GOT3 (cell line): ENCODE measurements around the gene S100P.
"Not testable (repeated sequence)": the region's sequence is repeated elsewhere in the genome, so short reads cannot be mapped to it uniquely, and the experiment has no call there.

Experiments
- DNase-seq: peaks from one replicate; lab custom pipeline; 2025; ENCODE audit warnings: mixed read lengths; lab: John Stamatoyannopoulos, UW

Gene S100P

GRCh38 chr4:6673191-6673659, 20.5 kb upstream of the S100P start:
- not testable (repeated sequence) for DNase-seq

GRCh38 chr4:6673660-6674499, 19.8 kb upstream of the S100P start:
- peak; percentile 73 for DNase-seq

DNA sequence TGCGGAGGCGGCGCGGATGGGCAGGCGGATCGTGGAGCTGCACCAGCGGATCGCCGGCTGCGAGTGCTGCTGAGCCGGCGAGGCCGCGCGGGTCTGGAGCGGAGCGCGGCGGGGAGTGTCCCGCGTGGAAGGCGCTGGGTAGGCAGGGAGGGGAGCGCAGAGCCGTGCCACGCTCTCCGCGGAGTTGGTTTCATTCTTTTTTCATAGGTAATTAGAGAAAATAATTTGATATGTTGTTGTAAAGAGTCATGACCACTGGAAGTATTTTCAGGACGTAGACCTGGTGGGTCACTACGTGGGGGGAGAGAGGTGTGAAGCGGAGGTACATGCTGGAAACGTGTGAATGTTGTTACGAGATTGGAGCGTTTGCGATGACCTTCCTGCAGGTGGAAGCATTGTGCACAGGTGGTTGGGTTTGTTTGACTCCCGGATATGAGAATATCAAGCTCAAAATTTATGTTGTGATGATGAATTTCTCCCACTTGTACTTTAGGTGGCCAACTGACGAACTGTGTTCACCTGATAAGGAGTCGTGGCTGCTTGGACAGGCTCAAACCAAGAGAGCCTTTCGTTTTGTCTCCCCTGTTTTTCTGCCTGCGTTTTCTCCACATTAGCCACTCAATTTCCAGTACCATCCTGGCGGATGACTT, 19.1 kb upstream of the S100P start:
- DNase-seq: no peak

DNA sequence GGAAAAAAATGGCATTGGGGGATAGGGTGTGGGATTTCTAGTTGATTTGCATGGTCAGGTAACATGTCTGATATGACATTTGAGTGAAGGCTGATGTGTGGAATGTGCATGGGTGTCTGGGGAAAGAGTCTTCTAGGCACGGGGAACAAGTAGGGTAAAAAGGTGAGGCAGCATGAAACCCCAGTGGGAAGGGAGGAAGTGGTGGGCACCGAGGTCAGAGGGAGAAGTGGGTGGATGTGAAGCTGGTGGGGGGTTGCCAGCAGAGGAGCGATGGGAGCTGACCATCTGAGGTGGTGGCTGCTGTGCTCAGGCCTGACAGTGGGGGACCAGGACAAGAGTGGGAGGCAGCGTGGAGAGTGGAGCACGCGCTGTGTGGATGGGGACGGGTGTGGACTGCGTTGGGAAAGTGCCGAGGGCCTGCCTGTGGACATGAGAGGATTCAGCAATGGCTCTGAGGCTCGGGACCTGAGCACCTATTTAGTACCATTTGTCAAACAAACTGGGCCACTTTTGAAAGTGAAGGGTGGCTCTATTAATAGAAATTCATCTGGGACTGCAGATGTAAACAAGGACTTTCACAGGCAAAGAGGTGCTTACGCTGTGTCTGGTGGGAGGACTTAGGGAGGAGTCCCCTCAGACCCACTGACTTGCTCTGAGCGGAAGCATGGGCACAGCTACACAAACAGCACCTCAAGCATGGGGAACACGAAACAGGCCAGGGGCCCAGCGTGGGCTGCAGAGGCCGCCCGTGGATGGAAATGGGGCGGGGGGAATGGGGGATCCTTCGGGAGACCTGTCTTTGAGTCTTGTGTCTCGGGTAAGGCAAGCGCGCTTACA, 16.7 kb upstream of the S100P start:
- no peak for DNase-seq

DNA sequence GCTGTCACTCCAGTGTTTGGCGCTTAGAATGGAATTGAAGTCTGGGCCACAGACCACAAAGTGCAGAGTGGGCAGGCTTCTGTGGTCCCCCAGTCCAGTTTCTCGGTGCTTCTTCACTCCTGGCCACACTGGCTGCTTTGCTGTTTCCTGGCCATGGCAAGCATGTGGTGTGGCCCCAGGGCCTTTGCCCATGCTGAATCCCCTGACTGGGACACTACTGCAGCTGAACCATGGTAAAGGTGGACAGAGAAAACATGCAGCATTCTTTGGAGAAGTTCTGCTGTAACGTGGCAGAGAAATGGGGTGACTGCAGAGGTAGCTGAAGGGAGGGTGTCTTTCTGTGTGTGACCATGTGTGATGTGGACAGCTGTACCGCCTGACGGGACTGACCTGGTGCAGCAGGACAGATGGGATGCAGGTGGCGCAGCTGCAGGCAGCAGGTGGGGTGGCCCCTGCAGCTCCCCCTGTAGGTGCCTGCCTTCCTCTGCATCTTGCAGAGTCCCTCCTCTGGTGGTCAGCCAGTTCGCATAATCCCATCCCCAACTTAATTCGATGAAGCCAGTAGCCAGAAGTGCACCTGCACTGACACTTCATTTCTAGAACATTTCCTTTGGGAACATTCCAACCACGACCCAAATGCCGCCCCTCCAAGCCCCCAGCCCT, 13.2 kb upstream of the S100P start:
- no peak for DNase-seq

DNA sequence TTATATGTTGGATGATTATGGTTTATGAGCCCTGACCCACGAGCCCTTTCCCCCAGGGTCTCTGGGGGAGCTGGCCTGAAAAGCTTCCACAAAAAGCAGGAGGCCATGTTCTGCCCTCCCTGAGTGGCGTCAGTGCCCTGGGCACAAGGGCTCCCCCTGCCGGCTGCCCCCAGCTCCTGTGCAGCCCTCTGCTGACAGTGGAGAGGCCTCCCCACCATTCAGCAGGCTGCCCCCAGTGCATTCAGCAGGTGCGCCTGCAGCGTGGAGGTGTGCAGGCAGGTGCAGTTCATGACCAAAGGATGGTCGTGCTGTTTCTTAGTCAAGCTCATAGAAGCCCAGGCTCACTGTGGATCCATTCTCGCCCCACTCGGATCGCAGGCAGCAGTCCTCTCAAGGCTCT, 12.5 kb upstream of the S100P start:
- no peak for DNase-seq

- DNase-seq: no peak
These were observed 10.7 kb upstream of the S100P start for GRCh38 chr4:6682862-6683590.

DNA sequence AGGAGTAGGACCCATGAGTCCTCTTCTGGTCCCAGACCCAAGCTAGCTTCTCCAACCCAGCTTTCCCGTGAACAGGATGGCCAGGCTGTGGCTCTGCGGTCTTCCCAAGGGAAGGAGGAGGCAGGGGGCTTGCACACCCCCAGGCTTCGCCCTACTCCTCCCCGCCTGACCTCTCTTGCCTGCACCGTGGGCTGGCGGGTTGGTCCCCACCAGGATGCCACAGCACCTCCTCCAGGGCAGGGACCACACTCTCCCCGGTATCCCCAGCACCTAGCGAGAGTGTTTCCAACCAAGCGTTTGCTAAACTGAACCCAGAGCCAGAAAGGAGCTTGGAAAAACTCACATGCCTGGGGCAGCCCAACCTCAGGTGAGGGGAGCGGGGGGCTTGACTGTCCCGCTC, 9.0 kb upstream of the S100P start:
- no peak for DNase-seq

DNA sequence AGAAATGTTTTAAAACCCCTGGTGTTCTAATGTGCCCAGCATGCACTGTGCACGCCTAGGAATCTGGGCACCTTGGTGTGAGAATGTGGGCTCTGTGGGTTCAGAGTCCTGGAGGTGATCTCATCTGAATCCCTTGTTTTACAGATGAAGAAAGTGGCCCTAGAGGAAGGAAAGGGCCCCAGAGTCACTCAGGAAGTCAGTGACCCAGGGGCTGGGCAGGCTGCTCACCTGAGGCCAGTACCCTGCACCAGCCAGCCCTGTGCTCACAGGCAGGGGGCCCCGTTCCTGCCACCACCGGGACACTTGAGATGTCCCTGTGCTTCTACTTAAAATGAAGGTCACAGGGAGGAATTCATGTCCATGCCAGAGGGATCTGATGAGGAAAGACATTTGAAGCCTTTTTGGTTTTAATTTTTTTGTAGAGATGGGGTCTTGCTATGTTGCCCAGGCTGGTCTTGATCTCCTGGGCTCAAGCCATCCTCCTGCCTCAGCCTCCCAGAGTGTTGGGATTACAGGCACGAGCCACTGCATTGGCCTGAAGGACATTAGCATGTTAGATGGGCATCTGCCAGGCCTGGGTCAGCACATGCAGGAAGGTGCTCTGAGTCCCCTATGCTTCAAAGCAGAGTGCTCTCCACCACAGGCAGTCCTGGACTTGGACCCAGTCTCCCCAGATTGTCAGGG, 7.4 kb upstream of the S100P start:
- no peak for DNase-seq

DNA sequence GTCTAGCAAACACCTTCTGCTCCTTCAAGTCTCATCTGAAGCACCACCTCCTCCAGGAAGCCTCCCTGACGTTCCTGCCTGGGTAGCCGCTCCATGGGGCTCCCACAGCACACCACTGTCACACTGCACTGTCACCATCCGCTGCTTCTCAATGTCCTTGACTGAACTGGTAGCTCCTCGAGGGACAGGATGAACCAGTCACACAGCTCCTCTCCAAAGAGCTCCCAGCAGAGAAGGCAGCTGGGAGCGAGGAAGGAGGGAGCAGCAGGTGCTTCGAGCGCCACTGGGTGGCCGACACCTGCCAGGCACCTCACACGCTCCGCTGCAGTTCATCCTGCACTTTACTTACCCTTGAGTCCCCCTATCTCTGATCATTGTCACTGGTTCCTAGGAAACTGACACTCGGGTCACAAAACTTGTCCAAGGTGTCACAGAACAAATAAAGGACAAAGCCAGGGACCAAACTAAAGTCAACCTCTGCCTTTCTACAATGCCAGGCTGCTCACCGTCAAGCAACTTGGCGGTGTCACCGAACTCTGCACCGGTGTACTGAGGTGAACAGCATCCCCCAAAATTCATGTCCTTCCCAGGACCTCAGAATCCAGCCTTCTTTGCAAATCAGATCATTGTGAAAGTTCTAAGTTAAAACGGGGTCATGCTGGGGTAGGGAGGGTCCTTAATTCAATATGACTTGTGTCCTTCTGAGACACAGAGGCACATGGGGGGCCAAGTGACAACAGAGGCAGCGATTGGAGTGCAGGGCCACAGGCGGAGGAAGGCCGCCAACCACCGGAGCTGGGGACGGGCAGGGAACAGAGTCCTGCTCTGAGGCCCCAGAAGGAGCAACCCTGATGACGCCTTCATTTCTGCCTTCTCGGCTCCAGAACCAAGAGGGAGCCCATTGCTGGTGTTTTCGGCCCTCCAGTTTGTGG, 5.5 kb upstream of the S100P start:
- DNase-seq: no peak

GRCh38 chr4:6688879-6689505, 4.7 kb upstream of the S100P start:
- peak; percentile 61 for DNase-seq

DNA sequence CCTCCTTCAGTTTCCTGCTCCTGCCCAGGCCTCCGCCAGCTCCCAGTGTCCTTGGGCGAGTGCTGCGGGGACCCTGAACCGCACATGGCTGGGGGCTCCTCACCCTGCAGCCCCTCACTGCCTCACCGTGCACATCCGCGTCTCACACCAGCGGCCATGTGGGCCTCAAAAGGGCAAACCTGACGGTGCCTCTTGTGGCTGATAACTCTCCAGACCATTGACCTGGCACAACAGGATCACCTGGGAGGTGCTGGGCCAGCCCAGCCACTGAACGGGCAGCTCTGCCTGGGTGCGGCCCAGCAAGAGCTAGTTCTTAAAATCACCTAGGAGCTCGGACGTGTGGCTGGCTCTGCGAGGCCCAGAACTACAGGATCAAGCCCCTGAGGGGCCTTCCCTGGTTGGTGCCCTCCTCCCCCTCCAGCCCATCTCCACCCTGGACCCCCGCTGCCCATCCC, 4.1 kb upstream of the S100P start:
- DNase-seq: no peak

DNA sequence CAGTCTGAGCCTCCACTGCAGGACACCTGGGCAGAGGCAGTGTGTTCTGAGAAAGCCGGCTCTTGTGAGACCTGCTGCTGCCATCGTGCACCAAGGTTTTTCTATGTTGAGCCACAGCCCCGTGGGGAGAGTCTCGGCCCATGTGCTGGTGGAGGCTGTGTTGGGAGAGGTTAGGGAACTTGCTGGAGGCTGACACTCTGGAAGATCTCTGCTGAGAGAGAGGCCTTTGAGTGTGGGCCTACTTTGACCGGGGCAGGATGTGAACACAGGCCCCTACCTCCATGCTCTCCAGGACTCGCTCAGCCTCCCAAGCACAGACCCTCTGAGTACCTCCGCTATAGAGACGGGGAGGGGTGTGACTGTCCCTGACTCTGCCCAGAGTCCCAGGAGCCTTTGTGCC, 1.3 kb upstream of the S100P start:
- no peak for DNase-seq

DNA sequence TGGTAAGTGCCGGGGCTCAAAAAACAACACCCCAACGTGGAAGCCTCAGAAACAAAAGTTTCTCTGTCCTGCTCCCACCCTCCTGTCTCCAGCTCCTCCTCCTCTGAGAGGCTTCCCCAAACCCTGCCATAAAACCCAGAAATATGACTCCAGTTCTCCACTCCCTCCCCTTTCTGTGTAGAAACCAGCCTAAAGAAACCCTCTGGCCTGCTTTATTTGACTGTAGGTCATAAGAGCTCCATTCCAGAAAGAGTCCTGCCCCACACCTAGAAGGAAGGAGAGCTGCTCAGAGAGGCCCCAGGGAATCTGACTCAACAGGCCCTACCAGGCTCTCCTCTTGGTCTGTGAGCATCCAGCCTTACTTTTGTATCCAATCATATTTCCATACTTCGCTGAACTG, 872 bp upstream of the S100P start:
- no peak for DNase-seq

- no peak for DNase-seq
These were observed 661 bp downstream of the S100P start for GRCh38 chr4:6694177-6694901.

DNA sequence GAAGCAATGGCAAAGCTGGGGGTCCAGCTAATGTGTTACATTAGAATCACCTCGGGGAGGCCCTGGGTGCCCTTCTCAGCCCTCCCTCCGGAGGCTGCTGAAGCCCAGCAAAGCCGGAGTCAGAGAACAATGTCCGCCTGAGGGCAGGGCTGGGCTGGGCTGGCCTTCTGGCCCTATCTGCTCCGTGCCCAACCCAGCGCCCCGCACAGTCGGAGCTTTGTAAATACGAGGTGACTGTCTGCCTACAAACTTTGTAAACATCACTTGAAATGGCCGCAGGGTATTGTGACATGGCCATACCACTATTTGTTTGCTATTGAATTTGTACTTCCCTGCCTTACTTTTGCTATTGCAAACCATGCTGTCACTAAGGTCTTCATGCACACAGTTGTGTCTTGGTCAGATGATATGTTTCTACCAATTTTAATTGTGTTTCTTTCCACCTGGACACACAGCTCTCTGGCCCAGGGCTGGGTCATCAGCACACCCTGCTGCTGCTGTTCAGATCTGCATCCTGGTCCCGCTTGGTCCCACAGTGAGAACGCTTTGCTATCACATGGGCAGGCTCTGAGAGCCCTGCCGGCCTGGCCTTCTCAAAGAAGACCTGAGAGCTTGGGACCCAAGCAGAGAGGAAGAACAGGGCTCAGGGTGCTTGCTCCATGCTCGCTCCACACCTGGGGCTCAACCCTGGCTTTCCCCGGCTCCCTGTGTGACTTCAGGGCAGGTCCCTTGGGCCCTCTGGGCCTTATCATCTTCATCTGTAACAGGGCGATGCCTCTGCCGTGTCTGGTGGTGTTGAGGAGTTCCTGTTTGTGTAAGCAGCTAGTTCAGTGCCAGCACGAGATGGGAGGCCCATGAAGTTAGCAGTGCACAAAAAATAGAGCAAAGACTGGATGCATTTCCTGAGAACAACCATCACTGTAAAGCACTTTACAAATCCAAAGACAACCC, 2.3 kb downstream of the S100P start:
- DNase-seq: no peak

GRCh38 chr4:6696611-6697010, 2.9 kb downstream of the S100P start:
- no peak for DNase-seq
